GM18517 (cell line): ENCODE data around the gene PSMC5.
"Not testable (repeated sequence)": the region's sequence is repeated elsewhere in the genome, so short reads cannot be mapped to it uniquely, and the experiment has no call there.

Experiments used
- ATAC-seq: cut with Tn5 transposase; IDR thresholded peaks from one replicate; pipeline ENCODE4 v1.9.1; 2021; ENCODE audit warnings: mild to moderate bottlenecking, moderate library complexity; ENCODE audit not compliant: unreplicated experiment

PSMC5 gene

GRCh38 chr17:63838631-63839171 is 11.5 kb downstream of the PSMC5 start:
- ATAC-seq = no peak

- ATAC-seq = no peak
These were observed 13.5 kb downstream of the PSMC5 start for GRCh38 chr17:63840591-63841349.

DNA sequence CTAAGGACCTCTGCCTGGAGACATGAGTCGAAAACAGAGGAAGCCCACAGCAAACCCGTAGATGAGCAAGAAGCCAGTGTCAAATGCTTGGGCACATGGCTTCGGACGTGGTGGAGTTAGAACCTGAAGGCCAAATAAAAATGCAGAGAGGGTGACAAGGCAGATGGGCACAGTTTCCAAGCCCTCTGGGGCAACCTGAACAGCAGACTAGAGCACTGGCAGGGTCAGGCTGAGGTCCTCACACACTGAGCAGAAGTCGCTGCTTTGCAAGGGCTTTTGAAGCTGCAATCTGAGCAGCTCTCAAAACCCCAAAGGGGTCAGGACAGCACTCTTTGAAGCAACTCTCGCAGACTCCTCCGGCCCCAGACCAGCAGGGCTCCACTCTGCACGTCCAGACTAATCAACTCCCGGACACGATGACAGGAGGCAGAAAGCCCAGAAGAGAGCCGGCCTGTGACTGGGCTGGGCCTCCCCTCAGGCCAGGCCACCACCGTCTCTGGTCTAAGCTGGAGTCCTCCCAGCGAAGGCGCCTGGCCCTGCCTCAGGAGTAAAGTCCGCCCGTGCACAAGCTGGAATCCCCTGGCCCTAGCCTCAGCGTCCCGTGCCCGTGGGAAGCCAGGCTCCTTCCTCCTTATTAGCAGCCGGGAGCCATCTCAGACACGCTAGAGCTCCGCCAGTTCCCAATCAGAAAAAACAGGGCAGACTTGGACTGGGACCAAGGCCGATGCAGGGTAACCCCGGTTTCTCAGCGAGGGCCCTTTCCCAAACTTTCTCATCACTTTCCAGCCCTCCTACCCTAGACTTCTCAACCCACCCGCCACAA is 14.3 kb downstream of the PSMC5 start:
- ATAC-seq = no peak

DNA sequence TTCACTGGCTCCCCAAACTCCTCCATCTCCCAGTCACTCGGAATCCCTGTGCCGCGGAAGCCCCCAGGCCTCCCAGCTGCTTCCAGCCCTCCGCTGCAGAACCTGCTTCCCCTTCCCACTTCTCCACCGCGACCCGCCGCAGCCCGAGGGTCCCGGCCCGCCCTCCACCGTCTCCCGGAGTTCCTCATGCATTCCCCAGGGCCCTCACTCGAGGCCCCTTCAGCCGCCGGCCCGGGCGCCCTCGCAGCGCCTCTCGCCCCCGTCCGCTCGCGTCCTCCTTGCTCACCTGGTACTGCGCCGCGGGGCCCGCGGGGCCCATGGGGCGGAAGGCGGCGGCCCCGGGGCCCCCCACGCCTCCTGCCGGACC is 14.9 kb downstream of the PSMC5 start:
- ATAC-seq = peak; percentile 12

DNA sequence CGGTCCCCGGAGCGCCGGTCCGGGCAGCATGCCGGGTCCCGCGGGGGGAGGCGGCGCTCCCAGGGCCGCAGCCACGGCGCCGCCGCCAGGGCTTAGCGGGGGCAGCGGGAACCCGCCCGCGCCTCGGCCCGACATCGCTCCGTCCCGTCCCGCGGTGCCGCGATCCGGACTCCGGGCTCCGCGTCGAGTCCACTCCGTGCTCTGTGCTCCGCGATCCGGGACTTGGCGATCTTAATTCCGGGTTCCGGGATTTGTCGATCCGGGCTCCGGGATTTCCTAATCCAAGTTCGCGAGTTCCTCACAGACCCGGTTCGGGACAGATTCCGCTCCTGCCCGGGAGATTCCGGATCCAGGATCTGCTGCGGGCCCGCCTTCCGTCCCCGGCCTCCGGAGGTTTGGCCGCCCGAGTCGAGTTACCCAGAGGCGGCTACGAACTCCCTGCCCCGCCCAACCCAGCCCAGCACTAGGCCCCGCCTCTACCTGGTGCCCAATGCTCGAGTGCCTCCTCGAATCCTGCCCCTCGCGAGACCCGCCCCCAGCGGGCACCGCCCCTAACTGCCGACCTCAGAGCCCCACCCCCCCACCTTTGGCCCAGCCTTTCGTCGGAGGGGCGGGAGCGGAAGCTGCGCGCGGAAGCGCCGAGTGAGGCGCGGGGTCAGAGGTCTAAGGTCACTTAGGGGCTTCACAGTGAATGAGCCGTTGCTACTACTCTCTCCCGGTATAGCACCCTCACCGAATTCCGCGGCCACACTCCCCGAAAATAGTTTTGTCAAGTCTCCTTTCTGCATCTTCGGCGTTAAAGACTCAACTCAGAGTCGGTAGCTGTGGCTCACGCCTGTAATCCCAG is 15.5 kb downstream of the PSMC5 start, which contains the start of gene SMARCD2:
Gene SMARCD2, minus strand, starts transcription at position 146 of the 847 bp plus-strand sequence. Its CDS starts 11 bp downstream, at position 135.
- peak; percentile 62 for ATAC-seq

- not testable (repeated sequence) for ATAC-seq
These were observed 16.2 kb downstream of the PSMC5 start for GRCh38 chr17:63843387-63843888.

DNA sequence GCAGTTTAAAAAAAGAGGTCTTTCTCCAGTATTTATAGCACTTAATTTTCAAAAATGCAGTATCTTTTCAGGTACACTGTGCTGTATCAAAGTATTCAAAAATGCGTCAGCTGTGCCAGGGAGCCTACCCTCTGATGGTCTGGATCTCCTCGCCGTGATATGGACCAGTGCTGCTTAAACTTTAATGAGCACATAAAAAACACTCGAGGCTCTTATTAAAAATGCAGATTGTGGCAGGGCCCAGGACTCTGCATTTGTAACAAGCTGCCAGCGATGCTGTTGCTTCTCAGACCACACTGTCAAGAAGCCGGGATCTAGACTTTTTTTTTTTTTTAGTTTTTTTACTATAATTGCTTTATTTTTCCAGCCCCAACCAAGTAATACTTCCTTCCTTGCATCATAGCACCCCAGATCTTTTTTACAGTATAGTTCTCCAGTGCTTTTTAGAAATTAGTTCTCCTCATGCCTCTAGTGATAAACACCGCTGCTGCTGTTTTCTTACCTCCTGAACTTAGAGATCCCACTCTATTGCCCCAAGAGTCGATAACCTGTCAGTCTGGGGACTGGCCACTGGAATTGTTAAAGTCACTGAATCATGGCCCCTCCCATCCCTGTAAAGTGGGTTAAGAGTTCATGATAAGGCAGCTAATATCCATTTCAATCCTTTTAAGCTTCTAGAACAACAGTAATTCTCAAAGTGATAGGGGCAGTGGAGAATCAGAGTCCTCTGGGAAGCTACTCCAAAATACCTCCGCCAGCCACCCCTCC is 16.9 kb downstream of the PSMC5 start:
- no peak for ATAC-seq

- no peak for ATAC-seq
These were observed 18.3 kb downstream of the PSMC5 start for GRCh38 chr17:63845509-63845908.

DNA sequence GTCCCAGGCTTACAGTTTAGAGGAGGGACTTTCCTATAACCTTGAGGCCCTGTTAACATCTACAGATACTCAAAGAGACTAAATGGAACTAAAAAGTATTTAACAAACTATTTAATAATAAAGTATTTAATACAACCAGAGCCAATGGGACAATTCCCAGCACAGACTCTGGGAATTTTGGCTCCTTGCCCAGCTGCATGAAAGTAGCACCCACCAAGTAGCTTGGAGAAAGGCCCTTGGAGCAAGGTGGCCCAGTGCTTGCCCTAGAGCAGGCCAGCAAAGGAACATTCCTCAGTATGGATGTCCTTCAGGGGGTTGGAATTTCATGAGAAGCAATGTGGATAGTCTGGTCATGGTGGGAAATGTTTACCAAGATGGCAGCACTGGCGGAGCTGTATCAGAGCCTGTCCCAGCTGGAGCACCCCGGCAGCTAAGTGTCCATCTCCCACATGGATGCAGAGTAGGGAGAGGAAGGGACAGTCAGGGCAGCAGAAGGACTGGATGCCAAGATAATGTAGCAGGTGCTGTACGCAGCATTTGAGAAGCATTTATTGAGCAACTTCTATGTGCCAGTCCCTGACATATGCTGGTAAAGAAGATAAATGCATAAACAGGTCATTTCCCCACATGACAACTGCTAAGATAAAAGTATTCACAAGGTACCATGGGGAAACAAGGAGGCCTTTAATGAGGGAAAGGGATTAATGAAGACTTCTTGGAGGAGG is 20.5 kb downstream of the PSMC5 start:
- ATAC-seq = no peak

DNA sequence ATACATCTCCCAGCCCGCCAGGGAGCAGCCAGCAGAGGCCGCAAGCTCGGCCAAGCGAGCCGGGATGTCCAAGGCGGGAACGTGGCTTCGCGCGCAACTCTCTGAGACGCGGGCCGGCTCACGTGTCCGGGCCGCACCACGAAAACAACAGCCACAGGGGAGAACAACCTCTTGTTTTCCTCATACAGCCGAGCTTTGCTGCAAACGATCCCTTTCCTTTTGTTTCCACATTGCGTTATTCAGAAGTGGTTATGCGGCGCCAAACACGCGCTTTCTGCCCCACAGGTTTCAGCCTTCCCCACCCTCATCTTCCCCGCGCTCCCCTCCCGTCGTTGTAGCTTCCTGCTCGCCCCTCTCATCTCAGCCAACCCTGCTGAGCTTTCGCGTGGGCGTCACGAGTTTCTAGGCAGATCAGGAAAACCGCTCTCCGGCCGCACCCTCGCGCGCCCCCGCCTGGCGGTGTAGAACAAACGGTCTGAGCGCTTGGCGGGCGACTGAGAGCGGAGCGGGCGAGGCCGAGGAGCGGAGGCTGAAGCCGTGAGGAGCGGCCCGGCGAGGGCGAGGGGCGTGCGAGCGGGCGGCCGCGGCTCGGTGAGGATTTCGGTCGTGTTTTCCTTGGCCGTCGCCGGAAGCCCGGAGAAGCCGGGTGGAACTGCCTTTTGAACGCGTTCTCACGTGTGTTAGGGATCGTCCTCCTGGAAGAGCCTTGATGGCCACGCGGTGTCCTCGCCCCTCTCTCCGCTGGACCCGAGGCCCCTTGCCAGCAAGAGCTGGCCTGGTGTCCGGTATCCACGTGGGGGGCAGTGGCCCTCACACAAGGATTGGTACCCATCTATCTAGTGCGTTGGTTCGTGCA is 21.8 kb downstream of the PSMC5 start:
- peak; percentile 68 for ATAC-seq

GRCh38 chr17:63850401-63850800 is 23.2 kb downstream of the PSMC5 start:
- ATAC-seq = no peak

DNA sequence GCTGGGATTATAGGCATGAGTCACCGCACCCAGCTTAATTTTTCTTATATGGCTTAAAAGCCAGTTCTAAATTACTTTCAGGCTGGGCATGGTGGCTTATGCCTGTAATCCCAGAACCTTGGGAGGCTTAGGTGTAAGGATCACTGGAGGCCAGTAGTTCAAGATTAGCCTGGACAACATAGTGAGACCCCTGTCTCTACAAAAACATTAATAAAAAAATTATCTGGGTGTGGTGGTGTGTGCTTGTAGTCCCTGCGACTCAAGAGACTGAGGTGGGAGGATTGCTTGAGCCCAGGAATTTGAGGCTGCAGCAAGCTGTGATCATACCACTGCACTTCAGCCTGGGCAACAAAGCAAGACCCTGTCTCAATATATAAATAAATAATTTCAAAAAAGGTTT is 26.0 kb downstream of the PSMC5 start:
- ATAC-seq = no peak

- no peak for ATAC-seq
These were observed 27.5 kb downstream of the PSMC5 start for GRCh38 chr17:63854709-63855108.

GRCh38 chr17:63855185-63855584 is 28.0 kb downstream of the PSMC5 start:
- ATAC-seq = no peak

DNA sequence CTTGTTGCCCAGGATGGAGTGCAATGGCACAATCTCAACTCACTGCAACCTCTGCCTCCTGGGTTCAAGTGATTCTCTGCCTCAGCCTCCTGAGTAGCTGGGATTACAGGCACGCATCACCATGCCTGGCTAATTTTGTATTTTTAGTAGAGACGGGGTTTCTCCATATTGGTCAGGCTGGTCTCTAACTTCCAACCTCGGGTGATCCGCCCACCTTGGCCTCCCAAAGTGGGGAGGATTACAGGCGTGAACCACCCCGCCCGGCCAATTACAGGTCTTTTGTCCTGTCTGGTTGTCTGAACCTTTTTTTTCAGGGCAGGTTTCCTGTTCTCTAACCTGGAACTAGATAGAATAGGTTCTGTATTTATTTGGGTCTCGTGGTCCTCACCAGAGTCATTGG is 29.2 kb downstream of the PSMC5 start:
- ATAC-seq = not testable (repeated sequence)

DNA sequence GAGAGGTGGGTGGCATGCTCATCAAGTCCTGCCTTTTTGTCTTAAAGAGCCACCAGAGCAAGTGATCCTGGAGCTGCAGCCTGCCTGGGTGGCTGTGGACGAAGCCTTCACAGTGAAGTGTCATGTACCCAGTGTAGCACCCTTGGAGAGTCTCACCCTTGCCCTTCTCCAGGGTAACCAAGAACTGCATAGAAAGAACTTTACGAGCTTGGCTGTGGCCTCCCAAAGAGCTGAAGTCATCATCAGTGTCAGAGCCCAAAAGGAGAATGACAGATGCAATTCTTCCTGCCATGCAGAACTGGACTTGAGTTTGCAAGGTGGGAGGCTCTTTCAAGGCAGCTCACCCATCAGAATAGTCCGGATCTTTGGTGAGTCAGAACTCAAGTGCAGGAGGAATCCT is 32.0 kb downstream of the PSMC5 start:
- ATAC-seq = no peak

DNA sequence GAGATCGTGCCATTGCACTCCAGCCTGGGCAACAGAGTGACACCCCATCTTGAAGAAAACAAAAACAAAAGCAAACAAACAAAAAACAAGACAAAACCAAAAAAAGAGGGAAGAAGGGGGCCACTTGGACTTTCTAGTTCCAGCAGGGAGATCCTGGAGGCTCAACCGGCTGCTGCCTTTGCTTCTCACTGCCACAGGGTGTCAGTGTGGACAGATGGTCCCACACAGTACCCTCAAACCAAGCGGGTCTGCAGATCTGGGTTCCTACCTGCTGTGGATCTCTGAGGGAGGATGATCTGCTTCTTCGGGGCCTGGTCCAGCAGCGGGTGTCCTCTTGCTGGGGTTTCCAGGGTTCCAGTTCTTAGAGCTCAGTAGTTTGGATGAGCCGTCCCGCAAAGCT is 39.4 kb downstream of the PSMC5 start:
- ATAC-seq = not testable (repeated sequence)
